Neural progenitor cell (in vitro differentiated cells): ENCODE measurements around the gene REXO5. TPM values are rescaled to one million over a fixed set of nuclear protein-coding genes. Genes with fewer than 3 reads are reported as not detected.

Source experiments
- DNase-seq: peaks from one replicate; pipeline ENCODE4 v3.0.0-alpha.2; 2016; ENCODE audit warnings: low spot score
- H2AFZ ChIP-seq: fragments of 200-600 bp; sonication (generic); replicated peaks from 2 replicates; pipeline ENCODE4 v1.6.1; 2016; ENCODE audit warnings: antibody characterized with exemption
- H3F3A ChIP-seq: fragments of 200-600 bp; sonication (generic); 2 replicates; pipeline ENCODE4 v1.6.1; 2016; ENCODE audit warnings: antibody characterized with exemption, low read depth
- H3K27ac ChIP-seq: fragments of 200-600 bp; sonication (generic); 2 replicates; pipeline ENCODE4 v1.5.1; 2016; ENCODE audit warnings: mild to moderate bottlenecking
- H3K27me3 ChIP-seq: fragments of 200-600 bp; sonication (generic); 2 replicates; pipeline ENCODE4 v1.6.1; 2016; ENCODE audit warnings: mild to moderate bottlenecking, moderate library complexity
- H3K36me3 ChIP-seq: fragments of 200-600 bp; sonication (generic); 2 replicates; pipeline ENCODE4 v1.5.1; 2016
- H3K4me1 ChIP-seq: fragments of 200-600 bp; sonication (generic); 2 replicates; pipeline ENCODE4 v1.6.1; 2016; ENCODE audit warnings: mixed run types
- H3K4me2 ChIP-seq: fragments of 200-600 bp; sonication (generic); 2 replicates; pipeline ENCODE4 v1.6.1; 2016
- H3K4me3 ChIP-seq: fragments of 200-600 bp; sonication (generic); 2 replicates; pipeline ENCODE4 v1.5.1; 2016
- H3K79me2 ChIP-seq: fragments of 200-600 bp; sonication (generic); 2 replicates; pipeline ENCODE4 v1.6.1; 2016; ENCODE audit warnings: low read depth
- H3K9ac ChIP-seq: fragments of 200-600 bp; sonication (generic); 2 replicates; pipeline ENCODE4 v1.6.1; 2016
- H3K9me3 ChIP-seq: fragments of 200-600 bp; sonication (generic); 2 replicates; pipeline ENCODE4 v1.5.1; 2016; ENCODE audit warnings: low read depth
- H4K20me1 ChIP-seq: fragments of 200-600 bp; sonication (generic); 2 replicates; pipeline ENCODE4 v1.6.1; 2016; ENCODE audit warnings: low read depth
- H3K27ac Mint-ChIP-seq: 3 replicates; pipeline ENCODE4 v1.8.0; 2021; ENCODE audit warnings: mixed read lengths
- H3K27me3 Mint-ChIP-seq: 2 replicates; pipeline ENCODE4 v1.8.0; 2022; ENCODE audit warnings: low read depth, mild to moderate bottlenecking, inconsistent platforms, moderate library complexity, mixed read lengths; ENCODE audit not compliant: insufficient read depth
- H3K36me3 Mint-ChIP-seq: 3 replicates; pipeline ENCODE4 v1.8.0; 2021; ENCODE audit warnings: mixed read lengths
- H3K4me1 Mint-ChIP-seq: 3 replicates; pipeline ENCODE4 v1.8.0; 2021; ENCODE audit warnings: mixed read lengths
- H3K4me3 Mint-ChIP-seq: 3 replicates; pipeline ENCODE4 v1.8.0; 2021; ENCODE audit warnings: mild to moderate bottlenecking, moderate library complexity, mixed read lengths
- H3K9me3 Mint-ChIP-seq: 3 replicates; pipeline ENCODE4 v1.8.0; 2020; ENCODE audit warnings: mixed read lengths
- EZH2 ChIP-seq: fragments of 200-600 bp; sonication (generic); IDR thresholded peaks from 2 replicates; pipeline ENCODE4 v1.6.1; 2017; ENCODE audit warnings: antibody characterized with exemption, mild to moderate bottlenecking, moderate library complexity
- EZH2phosphoT487 ChIP-seq: fragments of 200-600 bp; sonication (generic); IDR thresholded peaks from 2 replicates; pipeline ENCODE4 v1.6.1; 2017; ENCODE audit warnings: antibody characterized with exemption
- total RNA-seq: library from RNA; depleted of rRNA; stranded (reverse); fragments of >200 nt; gene quantifications from 2 replicates; pipeline ENCODE4 v1.2.3, GENCODE V29; 2015; ENCODE audit warnings: low replicate concordance
- TF ChIP-seq, protein P1 (sequence below): fragments of 200-600 bp; sonication (generic); IDR thresholded peaks from 2 replicates; pipeline ENCODE4 v1.5.1; 2017; ENCODE audit warnings: antibody characterized with exemption, mild to moderate bottlenecking

REXO5 gene
- total RNA-seq, 1 donor from 2014 or later = 13.1 TPM

DNA sequence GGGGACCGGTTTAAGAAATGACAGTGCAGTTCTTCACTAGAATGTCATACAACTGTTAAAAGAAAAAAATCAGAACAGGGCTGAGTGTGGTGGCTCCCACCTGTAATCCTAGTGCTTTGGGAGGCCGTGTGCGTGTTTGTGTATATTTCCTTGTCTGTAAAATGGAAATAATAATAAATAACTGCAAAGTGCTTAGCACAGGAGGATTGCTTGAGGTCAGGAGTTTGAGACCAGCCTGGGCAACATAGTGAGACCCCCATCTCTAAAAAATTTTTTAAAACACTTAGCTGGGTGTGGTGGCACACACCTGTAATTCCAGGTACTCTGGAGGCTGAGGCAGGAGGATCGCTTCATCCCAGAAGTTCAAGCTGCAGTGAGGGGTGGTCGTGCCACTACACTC, 40.0 kb upstream of the REXO5 start:
- Histone ChIP-seq H3K4me1 (no peaks in the 10 kb centered on the region), H3K4me2 (no peak overlapping the region), H4K20me1 (no peaks in the 10 kb centered on the region), H3K9ac (no peak overlapping the region), H3K9me3 (peaks cover 4% of the 10 kb centered on the region), H3K27ac (no peak overlapping the region), H3K27me3 (no peaks in the 10 kb centered on the region), H3F3A (no peaks in the 10 kb centered on the region), H2AFZ (no peak overlapping the region), H3K79me2 (no peaks in the 10 kb centered on the region), H3K4me3 (no peak overlapping the region), H3K36me3 (no peaks in the 10 kb centered on the region)
- Mint-ChIP-seq H3K27ac (no peak overlapping the region), H3K36me3 (no peaks in the 10 kb centered on the region), H3K4me3 (no peak overlapping the region), H3K27me3 (peaks cover 4% of the 10 kb centered on the region), H3K9me3 (peaks cover 8% of the 10 kb centered on the region), H3K4me1 (peaks cover 5% of the 10 kb centered on the region)
- TF ChIP-seq EZH2phosphoT487 (no peak), EZH2 (no peak)
- TF ChIP-seq, protein P1, sequence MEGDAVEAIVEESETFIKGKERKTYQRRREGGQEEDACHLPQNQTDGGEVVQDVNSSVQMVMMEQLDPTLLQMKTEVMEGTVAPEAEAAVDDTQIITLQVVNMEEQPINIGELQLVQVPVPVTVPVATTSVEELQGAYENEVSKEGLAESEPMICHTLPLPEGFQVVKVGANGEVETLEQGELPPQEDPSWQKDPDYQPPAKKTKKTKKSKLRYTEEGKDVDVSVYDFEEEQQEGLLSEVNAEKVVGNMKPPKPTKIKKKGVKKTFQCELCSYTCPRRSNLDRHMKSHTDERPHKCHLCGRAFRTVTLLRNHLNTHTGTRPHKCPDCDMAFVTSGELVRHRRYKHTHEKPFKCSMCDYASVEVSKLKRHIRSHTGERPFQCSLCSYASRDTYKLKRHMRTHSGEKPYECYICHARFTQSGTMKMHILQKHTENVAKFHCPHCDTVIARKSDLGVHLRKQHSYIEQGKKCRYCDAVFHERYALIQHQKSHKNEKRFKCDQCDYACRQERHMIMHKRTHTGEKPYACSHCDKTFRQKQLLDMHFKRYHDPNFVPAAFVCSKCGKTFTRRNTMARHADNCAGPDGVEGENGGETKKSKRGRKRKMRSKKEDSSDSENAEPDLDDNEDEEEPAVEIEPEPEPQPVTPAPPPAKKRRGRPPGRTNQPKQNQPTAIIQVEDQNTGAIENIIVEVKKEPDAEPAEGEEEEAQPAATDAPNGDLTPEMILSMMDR = no peak
- no peak for DNase-seq

DNA sequence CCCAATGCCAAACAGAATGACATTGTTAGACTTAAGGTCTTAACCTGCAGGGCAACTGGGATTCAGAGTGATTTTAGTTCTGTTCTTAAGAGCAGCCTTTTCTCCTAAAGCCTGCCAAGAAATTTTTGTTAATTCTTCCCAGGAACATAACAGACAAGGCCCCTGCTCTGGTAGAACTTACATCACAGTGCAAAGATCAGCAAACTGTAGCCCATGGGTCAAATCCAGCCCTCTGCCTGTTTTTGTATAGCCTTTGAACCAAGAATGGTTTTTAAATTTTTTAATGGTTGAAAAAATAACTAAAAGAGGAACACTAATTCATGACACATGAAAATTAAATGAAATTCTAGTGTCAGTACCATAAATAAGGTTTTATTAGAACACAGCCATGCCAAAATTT, 38.8 kb upstream of the REXO5 start:
- H2AFZ ChIP-seq = no peak overlapping the region
- TF ChIP-seq, protein P1 = no peak
- TF ChIP-seq EZH2phosphoT487 (no peak), EZH2 (no peak)

DNA sequence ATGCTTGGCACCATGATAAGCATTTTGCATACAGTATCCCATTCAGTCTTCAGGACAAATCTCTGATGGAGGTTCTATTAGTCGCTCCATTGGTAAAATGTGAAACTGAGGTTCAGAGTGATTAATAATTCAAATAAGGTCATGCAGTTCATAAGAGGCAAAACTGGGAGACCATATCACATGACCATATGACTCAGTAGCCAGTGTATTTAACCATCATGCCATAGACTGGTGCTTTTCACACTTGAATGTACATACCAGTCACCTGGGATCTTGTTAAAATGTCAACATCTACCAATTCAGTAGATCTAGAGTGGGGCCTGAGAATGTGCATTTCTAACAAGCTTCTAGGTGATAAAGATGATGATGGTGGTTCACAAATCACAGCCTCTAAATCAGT, 38.2 kb upstream of the REXO5 start:
- H3F3A ChIP-seq = no peaks in the 10 kb centered on the region
- H2AFZ ChIP-seq = no peak overlapping the region
- H3K4me2 ChIP-seq = no peak overlapping the region
- H3K9me3 Mint-ChIP-seq = no peaks in the 10 kb centered on the region
- H3K79me2 ChIP-seq = no peaks in the 10 kb centered on the region
- H3K36me3 ChIP-seq = no peaks in the 10 kb centered on the region
- H3K27me3 Mint-ChIP-seq = peaks cover 4% of the 10 kb centered on the region
- no peak overlapping the region for H3K27ac ChIP-seq
- no peak overlapping the region for H3K4me3 Mint-ChIP-seq
- H3K9me3 ChIP-seq = no peaks in the 10 kb centered on the region
- no peak overlapping the region for H3K27ac Mint-ChIP-seq
- no peak overlapping the region for H3K4me3 ChIP-seq
- no peaks in the 10 kb centered on the region for H4K20me1 ChIP-seq
- TF ChIP-seq EZH2phosphoT487 (no peak), EZH2 (no peak)
- TF ChIP-seq, protein P1 = no peak
- no peak for DNase-seq
- no peaks in the 10 kb centered on the region for H3K36me3 Mint-ChIP-seq
- H3K4me1 ChIP-seq = no peaks in the 10 kb centered on the region
- H3K9ac ChIP-seq = no peak overlapping the region
- no peaks in the 10 kb centered on the region for H3K27me3 ChIP-seq
- peaks cover 5% of the 10 kb centered on the region for H3K4me1 Mint-ChIP-seq

More for the DNA sequence above, 38.8 kb upstream of the REXO5 start:
- Mint-ChIP-seq H3K9me3 (peaks cover 2% of the 10 kb centered on the region), H3K4me1 (peaks cover 5% of the 10 kb centered on the region), H3K4me3 (no peak overlapping the region), H3K27me3 (peaks cover 4% of the 10 kb centered on the region), H3K36me3 (no peaks in the 10 kb centered on the region), H3K27ac (no peak overlapping the region)
- no peak for DNase-seq
- H3K27ac ChIP-seq = no peak overlapping the region
- no peak overlapping the region for H3K4me3 ChIP-seq
- no peak overlapping the region for H3K4me2 ChIP-seq
- no peaks in the 10 kb centered on the region for H4K20me1 ChIP-seq
- no peak overlapping the region for H3K9ac ChIP-seq
- H3F3A ChIP-seq = no peaks in the 10 kb centered on the region
- no peaks in the 10 kb centered on the region for H3K36me3 ChIP-seq
- H3K9me3 ChIP-seq = peaks cover 2% of the 10 kb centered on the region
- no peaks in the 10 kb centered on the region for H3K4me1 ChIP-seq
- H3K79me2 ChIP-seq = no peaks in the 10 kb centered on the region
- H3K27me3 ChIP-seq = no peaks in the 10 kb centered on the region
